Calu3 (cell line): ENCODE measurements around the gene SIRPG. TPM values are rescaled to one million over a fixed set of nuclear protein-coding genes. Genes with fewer than 3 reads are reported as not detected.

Experiments
- BruUV-seq: library from RNA; stranded (reverse); fragments of 400-500 nt; replicated peaks from 2 replicates; lab custom pipeline; 2021; lab: Mats Ljungman, UMichigan
- CTCF ChIA-PET: fragments of 300-600 bp; sonication (Branson Sonifier 250); formaldehyde crosslinking; loops from one replicate; lab custom pipeline; 2022; ENCODE audit warnings: antibody characterized with exemption; lab: Charles Lee
- DNase-seq: peaks from one replicate; pipeline ENCODE4 v3.0.0; 2022
- H3K27ac Mint-ChIP-seq: one replicate; pipeline ENCODE4 v1.8.0; 2022; ENCODE audit warnings: mixed read lengths; ENCODE audit not compliant: unreplicated experiment
- H3K27me3 Mint-ChIP-seq: one replicate; pipeline ENCODE4 v1.8.0; 2022; ENCODE audit warnings: mixed read lengths; ENCODE audit not compliant: unreplicated experiment
- H3K36me3 Mint-ChIP-seq: one replicate; pipeline ENCODE4 v1.8.0; 2022; ENCODE audit warnings: mild to moderate bottlenecking, moderate library complexity, mixed read lengths; ENCODE audit not compliant: insufficient read depth, unreplicated experiment
- H3K4me1 Mint-ChIP-seq: one replicate; pipeline ENCODE4 v1.8.0; 2022; ENCODE audit warnings: mild to moderate bottlenecking, low read depth, mixed read lengths; ENCODE audit not compliant: unreplicated experiment
- H3K4me3 Mint-ChIP-seq: one replicate; pipeline ENCODE4 v1.8.0; 2022; ENCODE audit warnings: mild to moderate bottlenecking, low read depth, moderate library complexity, mixed read lengths; ENCODE audit not compliant: unreplicated experiment
- H3K9me3 Mint-ChIP-seq: one replicate; pipeline ENCODE4 v1.8.0; 2022; ENCODE audit warnings: low read depth, mixed read lengths; ENCODE audit not compliant: unreplicated experiment
- intact Hi-C: fragments of 100-400 bp; cut with micrococcal nuclease; formaldehyde crosslinking; loops from one replicate; pipeline ENCODE4 v1.10.0; 2022; ENCODE audit not compliant: unreplicated experiment
- total RNA-seq: library from RNA; stranded (reverse); gene quantifications from 2 replicates; pipeline ENCODE4 v1.2.3, GENCODE V29; 2022
- TF ChIP-seq, protein P1 (sequence below): fragments of 200-600 bp; IDR thresholded peaks from one replicate; pipeline ENCODE4 v1.8.0; 2022; ENCODE audit warnings: antibody characterized with exemption; ENCODE audit not compliant: unreplicated experiment

The SIRPG gene
- total RNA-seq, 1 experiment from 2014 or later: not detected

DNA sequence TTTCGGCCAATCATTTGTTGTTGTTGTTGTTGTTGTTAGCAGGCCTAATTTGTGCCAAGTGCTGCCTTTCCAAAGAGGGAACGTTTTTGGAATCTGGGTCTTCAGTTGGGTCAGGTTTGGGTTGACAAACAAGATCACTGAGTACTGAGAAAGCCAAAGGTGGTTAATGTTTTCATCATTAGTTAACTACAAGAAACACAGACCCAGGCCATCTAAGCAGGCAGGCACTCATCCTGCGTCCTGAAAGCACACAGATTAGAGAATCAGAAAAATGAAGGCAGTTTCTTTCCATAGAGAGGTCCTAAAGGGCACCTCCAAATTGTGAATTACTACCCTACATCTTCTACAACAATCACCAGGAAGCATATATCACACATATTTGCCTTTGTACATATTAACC lies 15.1 kb upstream of the SIRPG start:
- no peak overlapping the region for H3K27ac Mint-ChIP-seq
- H3K9me3 Mint-ChIP-seq: no peaks in the 10 kb centered on the region
- DNase-seq: no peak
- CTCF ChIA-PET: no interaction called here
- no peaks in the 10 kb centered on the region for H3K36me3 Mint-ChIP-seq
- no peak overlapping the region for H3K4me3 Mint-ChIP-seq
- H3K4me1 Mint-ChIP-seq: no peaks in the 10 kb centered on the region
- TF ChIP-seq, protein P1, sequence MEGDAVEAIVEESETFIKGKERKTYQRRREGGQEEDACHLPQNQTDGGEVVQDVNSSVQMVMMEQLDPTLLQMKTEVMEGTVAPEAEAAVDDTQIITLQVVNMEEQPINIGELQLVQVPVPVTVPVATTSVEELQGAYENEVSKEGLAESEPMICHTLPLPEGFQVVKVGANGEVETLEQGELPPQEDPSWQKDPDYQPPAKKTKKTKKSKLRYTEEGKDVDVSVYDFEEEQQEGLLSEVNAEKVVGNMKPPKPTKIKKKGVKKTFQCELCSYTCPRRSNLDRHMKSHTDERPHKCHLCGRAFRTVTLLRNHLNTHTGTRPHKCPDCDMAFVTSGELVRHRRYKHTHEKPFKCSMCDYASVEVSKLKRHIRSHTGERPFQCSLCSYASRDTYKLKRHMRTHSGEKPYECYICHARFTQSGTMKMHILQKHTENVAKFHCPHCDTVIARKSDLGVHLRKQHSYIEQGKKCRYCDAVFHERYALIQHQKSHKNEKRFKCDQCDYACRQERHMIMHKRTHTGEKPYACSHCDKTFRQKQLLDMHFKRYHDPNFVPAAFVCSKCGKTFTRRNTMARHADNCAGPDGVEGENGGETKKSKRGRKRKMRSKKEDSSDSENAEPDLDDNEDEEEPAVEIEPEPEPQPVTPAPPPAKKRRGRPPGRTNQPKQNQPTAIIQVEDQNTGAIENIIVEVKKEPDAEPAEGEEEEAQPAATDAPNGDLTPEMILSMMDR: no peak
- H3K27me3 Mint-ChIP-seq: peaks cover 17% of the 10 kb centered on the region
- BruUV-seq: no TSS peak
- intact Hi-C loops: no loop called here

DNA sequence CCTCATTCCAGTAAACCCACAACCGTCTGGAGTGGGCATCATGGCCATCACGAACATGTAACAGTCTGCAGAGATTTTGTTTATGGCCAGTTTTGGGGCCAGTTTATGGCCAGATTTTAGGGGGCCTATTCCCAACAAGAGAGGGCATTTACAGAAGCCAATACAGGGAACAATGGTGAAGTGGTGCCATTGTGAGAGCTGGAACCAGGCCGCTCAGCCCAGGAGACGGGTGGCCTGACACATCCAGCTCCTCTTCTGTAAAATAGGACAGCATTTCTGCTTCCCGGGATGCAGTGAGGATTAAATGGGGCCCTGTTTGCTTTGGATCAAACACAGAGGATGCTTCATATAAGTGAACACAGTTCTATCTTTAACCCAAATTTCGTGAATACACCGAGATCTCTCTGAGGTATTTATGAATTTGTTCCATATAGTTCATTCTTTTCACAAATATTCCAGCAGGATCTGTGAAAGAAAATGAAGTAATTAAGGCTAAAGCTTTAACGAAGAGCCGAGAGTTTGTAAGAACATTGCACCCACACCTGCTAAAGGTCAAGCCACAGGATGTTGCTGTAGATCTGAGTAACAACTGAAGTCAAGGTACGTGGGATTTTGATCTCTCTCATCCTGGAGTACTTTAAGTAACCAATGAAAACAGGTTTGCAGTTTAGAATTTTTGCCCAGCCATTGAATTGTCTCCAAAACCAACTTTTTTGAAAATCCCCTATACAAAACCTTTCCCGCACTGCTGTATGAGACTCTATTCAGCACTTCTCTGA lies 14.5 kb upstream of the SIRPG start:
- DNase-seq: no peak
- BruUV-seq: no TSS peak
- Mint-ChIP-seq H3K27ac (no peak overlapping the region), H3K36me3 (no peaks in the 10 kb centered on the region), H3K4me1 (no peaks in the 10 kb centered on the region), H3K4me3 (no peak overlapping the region), H3K9me3 (no peaks in the 10 kb centered on the region), H3K27me3 (peaks cover 11% of the 10 kb centered on the region)
- intact Hi-C loops: no loop called here
- TF ChIP-seq, protein P1: no peak
- CTCF ChIA-PET: no interaction called here

DNA sequence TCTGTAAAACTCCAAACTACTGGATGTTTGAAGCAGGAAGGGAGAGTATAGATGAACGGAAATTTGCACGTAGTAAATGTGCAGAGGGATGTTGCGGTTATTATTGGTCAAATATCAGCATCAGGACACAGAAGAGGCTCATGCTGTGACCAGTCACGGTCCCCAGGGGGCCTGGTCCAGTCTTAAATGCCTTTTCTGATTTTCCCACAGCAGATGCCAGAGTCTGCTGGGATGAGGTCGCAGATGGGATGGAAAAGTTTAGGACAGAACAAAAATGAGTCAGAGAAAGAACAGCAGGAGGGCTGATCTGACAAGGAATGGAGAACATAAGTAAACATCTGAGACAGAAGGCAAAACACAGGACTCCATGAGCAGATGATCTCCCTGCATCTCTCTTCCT lies 11.7 kb upstream of the SIRPG start:
- no peak for DNase-seq
- Mint-ChIP-seq H3K27ac (no peak overlapping the region), H3K4me1 (no peaks in the 10 kb centered on the region), H3K36me3 (no peaks in the 10 kb centered on the region), H3K27me3 (no peaks in the 10 kb centered on the region), H3K9me3 (no peaks in the 10 kb centered on the region), H3K4me3 (no peak overlapping the region)
- intact Hi-C loops: no loop called here
- CTCF ChIA-PET: no interaction called here
- BruUV-seq: no TSS peak
- TF ChIP-seq, protein P1: no peak

DNA sequence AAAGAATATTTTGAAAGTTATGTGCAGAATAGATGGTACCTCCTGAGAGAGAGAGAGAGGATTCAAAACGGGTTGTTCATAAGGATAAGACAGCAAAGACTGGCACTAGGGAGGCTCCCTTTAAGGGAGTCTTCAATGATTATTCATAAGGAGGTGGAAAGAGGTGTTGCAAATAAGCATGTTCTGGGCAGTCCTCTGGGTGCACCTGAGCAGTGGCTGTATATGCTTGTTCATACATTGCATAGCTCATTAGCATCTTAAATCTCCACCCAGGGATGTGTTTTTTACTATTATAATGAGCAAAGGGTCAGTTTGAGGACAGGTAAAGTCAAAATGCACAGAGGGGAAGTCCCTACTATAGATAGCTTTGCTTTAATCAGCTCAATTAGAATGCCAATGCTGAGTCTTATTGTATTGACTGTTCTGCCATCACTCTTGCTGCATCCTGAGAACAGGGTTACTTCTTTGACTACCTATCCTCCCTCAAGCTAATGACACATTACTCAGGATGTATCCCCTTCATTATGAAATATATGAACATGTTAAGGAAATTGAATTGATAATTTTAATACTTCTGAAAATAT lies 10.0 kb upstream of the SIRPG start:
- H3K9me3 Mint-ChIP-seq: no peaks in the 10 kb centered on the region
- no peak for DNase-seq
- H3K27me3 Mint-ChIP-seq: no peaks in the 10 kb centered on the region
- H3K4me3 Mint-ChIP-seq: no peak overlapping the region
- peaks cover 9% of the 10 kb centered on the region for H3K4me1 Mint-ChIP-seq
- TF ChIP-seq, protein P1: no peak
- intact Hi-C loops: no loop called here
- no peak overlapping the region for H3K27ac Mint-ChIP-seq
- no TSS peak for BruUV-seq
- CTCF ChIA-PET: no interaction called here
- no peaks in the 10 kb centered on the region for H3K36me3 Mint-ChIP-seq
